CD4-positive, alpha-beta T cell treated with Interleukin-2 at 100 ng/mL for 4 hours (primary cell): Measurements from ENCODE around the gene EP400.

ENCODE experiments used
- DNase-seq: peaks from one replicate; pipeline ENCODE4 v3.0.0-alpha.2; 2020; ENCODE audit warnings: low spot score

EP400 gene

DNA sequence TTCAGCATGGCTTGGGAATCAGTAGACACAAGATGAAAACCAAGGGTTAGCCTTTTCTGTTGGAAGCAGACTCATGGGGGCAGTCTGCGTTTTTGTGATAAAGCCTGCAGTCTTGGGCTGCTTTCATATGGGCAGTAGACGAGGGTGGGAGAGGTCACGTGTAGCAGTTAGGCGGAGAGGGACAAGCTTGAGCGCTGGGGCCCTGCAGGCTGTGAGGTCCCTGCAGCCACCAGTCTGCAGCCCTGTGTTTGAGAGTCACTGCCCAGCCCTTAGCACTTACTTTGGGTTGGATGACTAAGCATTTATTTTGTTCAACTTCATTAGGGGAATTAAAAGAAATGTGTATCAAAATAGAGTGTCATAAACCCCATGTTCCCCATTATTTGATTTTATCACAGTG, 37.2 kb downstream of the EP400 start:
- no peak for DNase-seq

DNA sequence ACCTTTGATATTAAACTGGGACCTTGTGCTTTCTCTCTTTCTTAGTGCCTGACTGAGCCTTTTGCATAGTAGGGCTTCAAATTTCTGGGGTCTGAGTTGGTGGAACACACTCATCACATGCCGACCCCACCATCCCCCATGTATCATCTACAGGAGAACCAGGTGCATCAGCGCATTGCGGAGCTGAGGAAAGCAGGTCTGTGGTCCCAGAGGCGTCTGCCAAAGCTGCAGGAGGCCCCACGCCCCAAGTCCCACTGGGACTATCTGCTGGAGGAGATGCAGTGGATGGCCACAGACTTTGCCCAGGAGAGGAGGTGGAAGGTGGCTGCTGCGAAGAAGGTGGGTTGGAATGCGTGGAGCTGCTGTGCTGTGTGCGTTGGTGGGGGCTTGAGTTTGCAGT, 37.8 kb downstream of the EP400 start:
- DNase-seq: no peak

DNA sequence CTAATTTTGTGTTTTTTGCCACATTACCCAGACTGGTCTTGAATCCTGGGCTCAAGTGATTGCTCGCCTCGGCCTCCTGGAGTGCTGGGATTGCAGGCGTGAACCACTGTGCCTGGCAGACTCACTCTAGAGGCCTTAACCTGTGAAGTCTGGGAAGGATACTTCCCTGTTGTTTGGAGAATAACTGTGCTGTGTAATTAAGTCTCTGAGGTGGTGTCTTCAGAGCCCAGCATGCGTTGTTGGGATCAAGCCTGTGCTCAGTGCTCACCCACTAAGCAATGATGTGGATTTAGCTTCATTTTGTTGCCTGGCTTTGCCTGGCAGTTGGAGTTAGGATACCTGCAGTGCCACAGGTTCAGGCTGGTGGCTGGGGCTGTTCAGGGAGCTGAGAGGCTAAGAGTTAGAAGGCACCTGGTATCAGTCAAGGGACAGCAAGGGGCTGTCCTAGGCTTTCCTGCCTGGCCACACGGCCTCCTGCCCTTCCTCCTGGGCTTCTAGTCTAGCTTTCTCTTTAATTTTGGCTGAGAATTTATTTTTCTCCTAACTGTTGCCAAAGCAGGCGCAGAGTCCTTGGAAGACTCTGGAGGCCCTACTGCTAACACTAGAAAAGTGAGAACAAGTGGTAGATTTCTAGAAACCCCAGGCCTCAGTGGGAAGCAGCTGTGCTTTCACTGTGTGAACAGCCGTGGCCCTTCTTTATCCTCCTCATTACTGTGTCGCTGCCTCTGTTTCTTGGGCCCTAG, 38.5 kb downstream of the EP400 start:
- no peak for DNase-seq

DNA sequence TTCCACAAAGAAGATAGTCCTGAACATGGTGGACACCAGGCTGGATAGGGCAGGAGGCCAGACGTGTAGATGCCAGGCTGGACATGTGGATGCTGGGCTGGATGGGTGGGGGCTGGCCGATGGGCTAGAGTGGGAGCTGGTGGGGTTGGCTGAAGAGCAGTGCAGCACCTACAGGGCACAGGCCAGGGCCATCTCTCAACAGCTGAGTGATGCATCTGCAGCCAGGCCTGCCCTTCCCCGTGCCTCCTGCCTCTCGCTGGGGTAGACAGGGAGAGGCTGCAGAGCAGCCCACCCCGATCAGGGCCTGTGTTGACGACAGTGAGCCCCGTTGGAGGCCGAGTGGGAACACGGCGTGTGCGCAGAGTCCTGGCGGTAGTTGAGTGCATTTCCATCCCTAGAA, 39.3 kb downstream of the EP400 start:
- no peak for DNase-seq

DNA sequence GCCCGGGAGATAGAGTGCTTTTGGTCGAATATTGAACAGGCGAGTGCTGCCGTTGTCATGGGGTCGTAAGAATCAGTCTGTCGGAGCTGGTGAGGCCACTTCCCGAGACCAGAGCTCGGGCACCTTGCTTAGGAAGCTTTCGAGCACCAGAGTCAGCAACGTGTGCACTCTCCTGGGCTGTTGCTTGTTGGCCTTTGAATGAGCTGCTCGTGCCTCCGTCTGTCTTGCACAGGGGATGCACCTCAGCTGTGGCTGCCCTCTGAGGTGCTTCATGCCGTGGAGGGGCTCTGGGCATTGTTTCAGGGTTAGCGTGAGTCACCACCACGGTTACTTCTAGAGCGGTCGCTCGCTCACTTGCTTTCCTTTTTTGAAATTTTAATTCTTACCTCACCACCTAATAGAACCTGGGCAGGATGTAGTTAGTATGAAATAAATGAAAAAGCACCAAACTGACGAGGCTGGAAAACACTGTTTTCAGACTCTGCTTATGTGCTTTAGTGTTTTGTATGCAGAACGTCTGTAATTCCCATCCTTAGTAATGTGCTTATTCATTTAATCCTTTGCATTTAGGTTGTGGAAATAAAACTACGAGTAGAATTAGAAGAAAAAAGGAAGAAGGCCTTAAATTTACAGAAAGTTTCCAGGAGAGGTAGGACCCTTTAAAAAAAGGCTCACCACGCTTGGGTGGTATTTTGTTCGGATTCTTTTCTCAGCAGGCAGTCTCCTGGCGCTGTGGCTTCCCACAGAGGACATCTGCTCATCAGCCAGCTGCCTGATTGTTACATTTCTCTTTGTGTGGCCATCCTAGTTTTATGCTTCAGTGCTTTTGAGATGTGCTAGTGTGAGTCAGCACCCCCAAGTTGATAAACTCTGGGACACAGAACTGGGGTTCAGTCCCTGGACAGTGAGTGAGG, 40.6 kb downstream of the EP400 start:
- no peak for DNase-seq

GRCh38 chr12:131990980-131991305, 41.2 kb downstream of the EP400 start:
- no peak for DNase-seq

DNA sequence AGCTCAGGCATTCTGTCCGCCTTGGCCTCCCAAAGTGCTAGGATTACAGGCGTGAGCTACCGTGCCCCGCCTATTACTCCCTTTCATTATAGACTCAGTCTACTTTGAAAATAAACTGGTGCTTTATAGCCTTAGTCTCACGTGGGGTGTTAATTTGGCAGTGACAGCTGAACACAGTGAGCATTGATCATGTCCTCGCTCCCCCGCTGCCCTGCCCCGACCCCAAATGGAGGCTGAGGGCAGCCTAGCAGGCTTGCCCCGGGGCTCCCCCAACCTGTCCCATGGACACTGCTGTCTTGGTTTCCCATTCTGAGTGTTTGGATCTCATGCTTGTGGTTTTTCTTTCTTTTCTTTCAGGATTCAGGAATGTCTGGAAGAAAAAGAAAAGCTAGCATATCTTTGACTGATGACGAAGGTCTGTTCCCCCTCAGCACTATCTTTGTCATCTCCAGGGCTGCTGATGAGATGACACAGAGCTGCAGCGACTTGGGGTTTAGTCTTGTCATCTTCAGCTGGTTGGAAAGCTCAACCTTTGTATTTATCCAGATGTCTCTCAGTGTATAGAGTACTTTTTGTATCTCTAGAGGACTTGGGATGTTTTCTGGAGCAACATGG, 42.2 kb downstream of the EP400 start:
- DNase-seq: no peak

DNA sequence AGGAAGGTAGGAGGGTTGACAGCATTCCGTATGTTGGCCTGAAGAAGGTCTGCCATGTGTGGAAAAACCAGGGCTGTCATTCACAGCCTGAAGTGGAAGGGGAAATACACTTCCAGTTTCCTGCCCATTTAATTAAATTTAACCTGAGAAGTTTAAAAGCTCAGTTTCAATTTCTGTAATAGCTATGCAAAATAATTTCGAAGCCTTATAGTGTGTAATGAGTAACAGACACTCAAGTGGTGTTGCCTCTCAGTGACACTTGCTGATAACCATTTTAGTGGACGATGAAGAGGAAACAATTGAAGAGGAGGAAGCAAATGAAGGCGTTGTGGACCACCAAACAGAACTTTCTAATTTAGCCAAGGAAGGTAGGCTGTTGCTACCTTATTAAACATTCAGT, 44.8 kb downstream of the EP400 start:
- DNase-seq: no peak

GRCh38 chr12:132000286-132000872, 50.6 kb downstream of the EP400 start:
- DNase-seq: no peak

DNA sequence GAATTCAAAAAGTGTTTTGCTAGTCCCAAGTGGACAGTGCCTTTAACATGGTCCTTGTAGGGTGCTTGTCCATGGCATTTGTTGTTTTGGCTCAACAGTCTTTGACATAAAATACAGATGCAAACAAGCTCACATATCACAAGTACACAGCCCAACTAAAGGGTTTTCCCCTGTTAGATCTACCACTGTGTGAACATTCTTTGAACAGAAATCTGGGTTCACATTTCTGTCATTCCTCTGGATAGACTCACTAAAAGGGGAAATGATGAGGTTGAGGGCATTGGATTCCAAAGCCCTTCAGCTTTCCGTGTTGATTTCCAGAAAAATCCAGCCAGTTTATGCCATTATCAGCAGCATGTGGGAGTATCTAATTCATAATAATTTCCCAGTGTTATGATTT, 54.1 kb downstream of the EP400 start:
- DNase-seq: no peak

DNA sequence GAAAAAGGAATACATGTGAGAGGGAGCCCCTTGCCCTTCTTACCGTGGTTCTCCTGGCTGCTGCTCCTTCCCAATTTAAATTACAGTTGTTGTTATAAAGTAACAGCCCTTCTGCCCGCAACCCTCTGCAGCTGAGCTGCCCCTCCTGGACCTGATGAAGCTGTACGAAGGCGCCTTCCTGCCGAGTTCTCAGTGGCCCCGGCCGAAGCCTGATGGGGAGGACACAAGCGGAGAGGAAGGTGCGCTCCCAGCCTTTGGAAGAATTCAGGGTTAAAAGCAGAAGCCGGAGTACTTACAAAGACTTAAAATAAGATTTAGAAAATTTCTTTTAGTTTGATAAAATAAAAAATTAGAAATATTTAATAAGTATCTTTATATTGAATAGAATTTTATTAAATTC, 55.2 kb downstream of the EP400 start:
- no peak for DNase-seq

- no peak for DNase-seq
Measured at GRCh38 chr12:132006056-132006680, 56.4 kb downstream of the EP400 start.

DNA sequence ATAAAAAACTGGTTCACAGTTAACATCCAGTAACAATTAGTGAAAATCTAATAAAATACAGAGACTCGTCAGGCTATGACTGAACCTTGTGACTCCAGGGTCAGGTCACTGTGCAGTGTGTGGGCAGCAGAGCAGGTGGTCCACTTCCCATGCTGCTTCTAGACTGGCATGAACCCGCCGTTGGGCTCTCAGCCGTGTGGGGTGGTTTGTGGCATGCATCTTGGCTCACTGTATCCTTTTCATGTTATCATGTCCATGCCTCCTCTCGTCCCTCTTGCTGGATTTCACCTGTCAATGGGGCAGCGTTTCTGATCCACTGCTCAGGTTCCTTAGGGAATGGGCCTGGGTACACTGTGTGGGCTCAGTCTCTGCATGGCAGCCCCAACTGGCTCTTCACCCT, 57.3 kb downstream of the EP400 start:
- DNase-seq: no peak

- DNase-seq: no peak
Measured at GRCh38 chr12:132009336-132009859, 59.7 kb downstream of the EP400 start.

- no peak for DNase-seq
Measured at GRCh38 chr12:132012919-132013568, 63.3 kb downstream of the EP400 start.

DNA sequence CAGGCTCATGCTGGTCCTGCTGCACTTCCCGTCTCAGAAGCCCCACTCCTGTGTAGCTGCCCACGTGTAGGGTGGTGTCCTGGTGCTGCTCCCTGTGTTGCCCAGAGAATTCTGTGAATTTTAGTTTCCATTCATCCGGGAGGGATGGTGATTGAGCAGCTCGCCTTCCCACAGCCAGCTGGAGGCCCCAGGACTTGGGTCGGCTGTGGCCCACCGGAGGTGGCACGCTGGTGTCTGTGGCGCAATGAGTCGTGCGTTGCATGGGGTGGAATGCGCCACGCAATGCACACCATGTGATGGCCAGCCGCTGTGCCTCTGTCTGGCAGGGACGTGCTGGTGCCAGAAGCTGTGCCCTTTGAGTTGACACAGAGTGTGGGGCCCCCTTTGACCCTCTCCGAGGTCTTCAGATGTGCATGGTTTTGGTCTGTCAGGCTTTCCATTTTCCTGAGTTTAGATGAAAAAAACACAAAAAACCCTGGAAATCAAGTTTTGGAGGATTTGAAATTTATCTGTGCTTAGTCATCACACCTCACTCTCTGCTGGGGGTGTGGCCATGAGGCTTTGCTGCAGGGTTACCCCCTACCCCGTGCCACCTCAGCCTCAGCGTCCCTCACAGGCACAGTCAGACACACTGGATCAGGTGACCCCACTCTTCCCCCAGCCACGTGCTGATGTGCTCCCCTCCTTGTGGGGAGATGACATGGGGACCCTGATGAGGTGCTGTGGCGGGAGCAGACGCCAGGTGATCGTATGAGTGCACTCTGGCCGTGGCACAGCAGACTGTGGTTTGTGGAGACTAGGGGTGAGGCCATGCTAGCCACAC, 64.6 kb downstream of the EP400 start:
- no peak for DNase-seq

GRCh38 chr12:132014915-132015280, 65.2 kb downstream of the EP400 start:
- no peak for DNase-seq

GRCh38 chr12:132015686-132016430, 66.1 kb downstream of the EP400 start:
- DNase-seq: no peak

- DNase-seq: no peak
Measured at GRCh38 chr12:132018193-132018916, 68.6 kb downstream of the EP400 start.
